Measurements from ENCODE around the gene IL13.

- TF ChIP-seq USF2 (IDR thresholded peaks at IDR 0.05; ENCODE audit: borderline replicate concordance, low read depth, low read length) (no peak), RAD21 (IDR thresholded peaks at IDR 0.05; ENCODE audit: insufficient read depth, low read depth, low read length) (no peak), SKIL (IDR thresholded peaks at IDR 0.05; ENCODE audit: low read depth, poor library complexity, severe bottlenecking) (no peak), USF1 (IDR thresholded peaks at IDR 0.05; ENCODE audit: borderline replicate concordance, extremely low read length, insufficient read depth, low read depth, low read length) (no peak), CTCF (IDR thresholded peaks at IDR 0.05 in 2 of 3, conservative IDR thresholded peaks at IDR 0.05 in 1 of 3; ENCODE audit: control insufficient read depth in 2 of 3, extremely low read depth in 1 of 3, insufficient read depth in 1 of 3, low read depth in 3 of 3, low read length in 3 of 3) (no peak), POLR2AphosphoS5 (IDR thresholded peaks at IDR 0.05; ENCODE audit: low read length) (no peak), RAD51 (IDR thresholded peaks at IDR 0.05) (no peak), ATF3 (IDR thresholded peaks at IDR 0.05; ENCODE audit: borderline replicate concordance, extremely low read depth, low read depth, low read length) (no peak)
Observed at GRCh38 chr5:132688536-132689339, 30.8 kb downstream of the IL13 start.

All from GM12878 (cell line).